HG03354 (cell line): ENCODE results near the gene TMCC3.
A peak's percentile ranks its signal among the peaks of the same experiment; 100 is the strongest.

Experiments used
- ATAC-seq: cut with Tn5 transposase; IDR thresholded peaks from one replicate; pipeline ENCODE4 v1.9.1; 2021; ENCODE audit warnings: mild to moderate bottlenecking; ENCODE audit not compliant: unreplicated experiment, poor library complexity, severe bottlenecking

The TMCC3 gene

GRCh38 chr12:94674835-94675234, 24.5 kb upstream of the TMCC3 start:
- ATAC-seq: no peak

DNA sequence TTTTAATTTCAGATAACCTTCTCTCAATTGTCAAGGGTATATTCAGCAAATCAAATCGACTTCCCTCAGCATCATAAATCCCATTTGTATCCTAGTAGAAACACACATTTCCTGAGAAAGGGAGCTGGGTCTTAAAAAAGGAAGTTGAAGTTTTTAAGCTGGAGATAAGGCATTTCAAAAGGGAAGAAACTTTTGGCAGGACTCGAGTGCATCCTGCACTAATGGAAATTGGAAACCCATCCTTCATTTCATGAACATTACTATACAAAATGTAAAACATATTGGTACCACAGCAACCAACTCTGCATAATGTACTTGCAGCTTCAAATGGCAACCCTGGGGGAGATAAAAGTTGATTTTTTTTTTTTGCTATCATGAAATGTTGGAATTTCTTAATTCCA, 23.7 kb upstream of the TMCC3 start:
- no peak for ATAC-seq

GRCh38 chr12:94673496-94673895, 23.1 kb upstream of the TMCC3 start:
- no peak for ATAC-seq

GRCh38 chr12:94671917-94672316, 21.6 kb upstream of the TMCC3 start:
- ATAC-seq: no peak

- ATAC-seq: no peak
These were observed 20.5 kb upstream of the TMCC3 start for GRCh38 chr12:94670898-94671297.

DNA sequence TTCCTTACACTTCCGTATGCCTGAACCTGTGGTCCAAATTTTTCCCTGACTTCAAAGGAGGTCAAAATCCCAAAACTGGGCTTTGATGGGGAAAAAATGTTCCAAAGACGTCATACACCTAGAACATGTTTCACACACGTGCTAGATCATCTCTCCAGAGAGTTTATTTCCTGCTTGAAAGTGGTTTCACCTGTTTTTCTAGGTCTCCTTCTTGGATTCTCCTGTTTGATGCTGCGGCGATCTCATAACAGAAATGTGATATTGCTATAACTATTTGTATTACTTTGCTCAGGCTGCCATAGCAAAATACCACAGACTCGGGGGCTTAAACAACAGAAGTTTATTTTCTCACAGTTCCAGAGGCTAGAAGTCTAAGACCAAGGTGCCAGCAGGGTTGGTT, 19.7 kb upstream of the TMCC3 start:
- ATAC-seq: no peak

- no peak for ATAC-seq
These were observed 16.7 kb upstream of the TMCC3 start for GRCh38 chr12:94667031-94667540.

GRCh38 chr12:94666158-94666557, 15.8 kb upstream of the TMCC3 start:
- ATAC-seq: no peak

DNA sequence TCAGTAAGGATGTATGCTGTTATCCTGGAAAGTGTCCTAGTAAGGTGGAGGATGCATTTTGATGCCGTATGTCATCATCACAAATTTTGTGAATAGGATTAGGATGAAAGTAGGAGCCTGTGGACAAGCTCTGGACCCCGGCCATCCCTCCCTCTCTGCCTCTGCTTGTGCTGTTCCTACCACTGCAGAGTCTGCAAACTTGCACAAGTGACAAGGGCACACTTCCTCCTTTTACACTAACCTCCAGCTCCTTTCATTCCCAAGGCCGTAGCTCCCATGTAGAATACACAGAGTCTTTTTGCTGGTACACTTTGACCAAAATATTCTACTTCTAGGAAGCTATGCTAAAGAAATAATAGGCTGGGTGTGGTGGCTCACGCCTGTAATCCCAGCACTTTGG, 13.3 kb upstream of the TMCC3 start:
- ATAC-seq: no peak

DNA sequence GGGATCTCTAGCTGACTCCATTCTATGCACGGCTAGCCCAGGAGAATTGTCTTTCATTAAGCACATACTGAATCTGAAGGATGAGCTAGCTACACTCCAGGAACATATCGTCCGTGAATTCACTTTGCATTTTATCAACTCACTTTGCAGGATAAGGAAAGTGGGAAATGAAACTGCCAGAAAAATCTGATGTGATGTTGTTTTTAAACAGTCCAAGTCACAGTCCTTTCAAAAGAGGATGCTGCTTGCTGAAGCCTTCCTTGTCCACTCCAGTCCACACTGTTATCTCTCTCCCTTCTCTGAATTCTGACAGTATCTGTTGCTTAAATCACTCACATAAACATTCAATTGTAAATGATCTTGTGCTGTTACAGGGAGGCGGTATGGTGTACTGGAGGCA, 12.7 kb upstream of the TMCC3 start:
- ATAC-seq: no peak

DNA sequence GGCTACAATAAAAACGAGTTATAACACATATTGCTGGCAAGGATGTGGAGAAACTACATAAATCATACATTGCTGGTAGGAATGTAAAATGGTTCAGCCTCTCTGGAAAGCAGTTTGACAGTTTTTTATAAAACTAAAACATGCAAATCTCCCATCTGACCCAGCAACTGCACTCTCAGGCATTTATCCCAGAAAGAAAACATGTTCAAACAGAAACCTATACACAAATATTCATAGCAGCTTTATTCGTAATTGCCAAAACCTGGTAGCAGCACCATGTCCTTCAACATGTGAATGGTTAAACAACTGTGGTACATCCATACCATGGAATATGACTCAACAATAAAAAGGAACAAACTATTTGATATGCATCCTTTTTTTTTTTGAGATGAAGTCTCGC, 10.1 kb upstream of the TMCC3 start:
- ATAC-seq: no peak

GRCh38 chr12:94659346-94659930, 9.1 kb upstream of the TMCC3 start:
- no peak for ATAC-seq

GRCh38 chr12:94658931-94659330, 8.6 kb upstream of the TMCC3 start:
- no peak for ATAC-seq

- no peak for ATAC-seq
These were observed 6.2 kb upstream of the TMCC3 start for GRCh38 chr12:94656556-94656955.

GRCh38 chr12:94649349-94650142, 811 bp downstream of the TMCC3 start:
- peak; percentile 62 for ATAC-seq

DNA sequence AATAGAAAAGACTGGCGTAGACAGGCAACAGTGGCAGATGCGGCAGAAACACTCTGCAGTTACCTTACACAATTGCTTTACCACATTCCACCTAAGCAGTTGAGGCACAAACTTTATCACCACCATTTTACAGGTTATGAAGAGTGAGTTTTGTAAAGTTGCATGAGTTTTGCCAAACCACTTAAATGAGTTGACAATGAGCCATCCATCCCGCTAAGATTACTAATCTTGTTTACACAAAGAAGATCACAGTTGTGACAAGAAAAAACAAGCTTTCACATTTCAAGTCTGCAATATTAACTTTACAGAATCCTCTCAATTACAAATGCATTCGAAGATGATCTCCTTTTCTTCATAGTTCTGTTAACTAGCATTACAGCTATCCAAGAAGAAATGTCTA, 1.8 kb downstream of the TMCC3 start:
- ATAC-seq: no peak

DNA sequence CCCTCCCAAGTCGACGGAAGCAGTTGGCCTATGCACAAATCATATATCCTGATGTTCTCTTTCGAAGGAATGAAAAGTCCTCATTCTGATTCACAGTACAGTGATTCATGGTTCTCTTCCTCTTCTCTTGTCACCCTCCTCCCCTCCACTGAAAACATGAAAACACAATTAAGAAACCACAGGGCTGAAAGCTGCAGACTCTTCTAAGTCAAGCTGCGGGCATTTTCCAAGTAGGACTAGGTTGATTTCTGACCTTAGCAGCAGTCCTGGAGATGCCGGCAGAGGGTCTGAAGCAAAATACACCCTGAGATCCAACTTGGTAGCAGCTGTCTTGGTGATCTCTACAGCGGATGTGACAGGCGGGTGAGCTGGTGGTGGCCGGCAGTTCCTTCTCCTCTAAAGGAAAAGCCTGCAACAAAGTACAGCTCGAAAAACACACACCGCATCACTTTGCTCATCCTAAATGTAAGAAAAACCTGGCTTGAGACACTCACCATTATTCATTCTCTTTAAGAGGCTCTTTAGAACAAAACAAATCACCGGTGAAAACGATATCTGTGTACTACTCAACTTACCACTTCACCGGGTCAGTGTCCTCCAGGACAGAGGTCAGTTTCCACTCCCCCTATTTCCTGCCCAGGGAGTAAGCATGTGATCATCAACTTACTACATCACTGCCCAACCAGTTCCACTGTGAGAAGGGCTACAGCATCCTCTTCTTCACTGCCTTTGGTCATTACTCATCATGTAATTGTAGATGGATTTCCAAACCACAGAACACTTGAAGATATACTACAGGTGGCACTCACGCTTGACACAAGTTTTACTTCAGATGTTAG, 6.0 kb downstream of the TMCC3 start:
- peak; percentile 59 for ATAC-seq

DNA sequence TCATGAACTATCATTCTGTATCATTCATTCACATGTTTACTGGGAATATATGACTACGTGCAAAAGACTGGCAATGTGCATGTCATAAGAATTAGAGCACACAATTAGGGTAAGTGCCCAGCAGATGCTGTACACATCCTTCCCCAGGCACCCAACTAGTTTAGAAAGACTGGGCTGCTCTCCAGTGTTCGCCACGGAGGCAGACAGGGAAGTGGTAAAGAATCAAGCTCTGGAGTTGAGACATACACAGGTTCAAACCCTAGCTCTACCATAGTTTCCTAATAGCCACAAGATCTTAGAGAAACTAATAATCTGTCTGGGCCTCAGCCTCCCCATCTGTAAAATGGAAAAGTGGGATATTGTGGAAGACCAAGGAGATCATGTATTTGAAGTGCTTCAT, 6.8 kb downstream of the TMCC3 start:
- no peak for ATAC-seq

DNA sequence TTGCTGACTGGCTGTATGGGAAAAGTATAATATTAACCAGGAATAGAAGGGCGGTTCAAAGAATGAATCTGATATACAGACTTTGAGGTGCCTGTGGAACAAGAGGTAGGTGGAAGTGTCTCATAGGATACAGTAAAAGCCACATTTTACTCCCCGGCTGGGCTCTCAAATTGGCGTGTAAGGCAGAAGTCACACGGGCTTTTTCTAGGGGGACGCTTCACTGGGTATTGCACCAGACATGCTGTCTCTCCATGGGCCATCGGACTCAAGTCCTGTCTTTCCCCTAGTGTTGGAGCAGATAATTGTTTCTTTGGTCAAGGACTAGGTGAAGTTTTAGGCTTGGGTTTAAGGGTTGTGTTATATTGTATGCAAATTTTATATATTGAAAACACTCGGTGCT, 9.1 kb downstream of the TMCC3 start:
- ATAC-seq: no peak

DNA sequence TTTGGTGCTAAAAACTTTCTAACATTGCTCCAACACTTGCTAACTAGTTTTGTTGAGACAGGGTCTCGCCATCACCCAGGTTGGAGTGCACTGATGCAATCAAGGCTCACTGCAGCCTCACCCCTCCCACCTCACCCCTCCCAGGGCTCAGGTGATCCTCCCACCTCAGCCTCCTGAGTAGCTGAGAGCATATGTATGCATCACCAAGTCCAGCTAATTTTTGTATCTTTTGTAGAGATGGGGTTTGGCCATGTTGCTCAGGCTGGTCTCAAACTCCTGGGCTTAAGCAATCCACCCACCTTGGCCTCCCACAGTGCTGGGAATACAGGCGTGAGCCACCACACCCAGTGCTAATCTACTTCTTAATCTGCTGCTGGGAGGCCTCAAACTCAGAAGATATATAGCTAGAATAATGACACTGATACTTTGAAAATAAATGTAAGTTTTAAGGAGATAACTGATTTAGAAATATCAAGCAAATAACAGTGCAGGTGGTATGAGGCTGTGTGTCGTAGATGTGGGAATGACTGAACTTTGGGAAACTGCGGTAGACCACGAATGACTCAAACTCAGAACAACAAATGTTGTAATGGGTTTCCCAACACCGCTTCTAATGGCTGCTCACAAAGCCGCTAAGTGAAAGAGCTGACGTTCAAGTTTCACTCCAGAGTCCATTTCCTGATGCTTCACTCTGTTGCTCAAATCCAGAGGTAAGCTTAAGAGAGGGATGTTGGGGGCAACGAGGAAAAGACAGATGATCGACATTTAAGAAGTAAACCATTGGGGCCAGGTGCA, 10.0 kb downstream of the TMCC3 start:
- peak; percentile 61 for ATAC-seq
